H1 (cell line): ENCODE results near the gene PARP15.

ENCODE experiments used
- ASH2L ChIP-seq: fragments of 200-600, 300-600 bp; sonication (generic); IDR thresholded peaks from one replicate; pipeline ENCODE4 v1.7.1; 2017; ENCODE audit warnings: low read length
- BACH1 ChIP-seq: IDR thresholded peaks from 2 replicates; pipeline ENCODE4 v1.6.1; 2012; ENCODE audit warnings: low read length, improper control_type of control experiment
- CTCF ChIP-seq, 3 experiments: IDR thresholded peaks; 1 replicate in 2 of 3; 2 replicates in 1 of 3; pipeline versions ENCODE4 v1.5.1 to v1.6.1; 2011; ENCODE audit warnings: low read length in 3 of 3, mild to moderate bottlenecking in 3 of 3, inconsistent platforms in 2 of 3, low read depth in 1 of 3, moderate library complexity in 1 of 3; ENCODE audit not compliant: insufficient read depth in 1 of 3; ENCODE audit errors: control extremely low read depth in 1 of 3
- EZH2 ChIP-seq: fragments of 200-600 bp; sonication (generic); IDR thresholded peaks from 2 replicates; pipeline ENCODE4 v1.7.1; 2012; ENCODE audit warnings: low read depth, mild to moderate bottlenecking, moderate library complexity, low read length, inconsistent platforms; ENCODE audit not compliant: severe bottlenecking
- RXRA ChIP-seq: IDR thresholded peaks from 2 replicates; pipeline ENCODE4 v1.6.1; 2011; ENCODE audit warnings: low read depth, mild to moderate bottlenecking, low read length, moderate library complexity; ENCODE audit not compliant: insufficient read depth
- SP2 ChIP-seq: IDR thresholded peaks from 2 replicates; pipeline ENCODE4 v1.6.1; 2012; ENCODE audit warnings: mild to moderate bottlenecking, low read length, inconsistent platforms

DNA sequence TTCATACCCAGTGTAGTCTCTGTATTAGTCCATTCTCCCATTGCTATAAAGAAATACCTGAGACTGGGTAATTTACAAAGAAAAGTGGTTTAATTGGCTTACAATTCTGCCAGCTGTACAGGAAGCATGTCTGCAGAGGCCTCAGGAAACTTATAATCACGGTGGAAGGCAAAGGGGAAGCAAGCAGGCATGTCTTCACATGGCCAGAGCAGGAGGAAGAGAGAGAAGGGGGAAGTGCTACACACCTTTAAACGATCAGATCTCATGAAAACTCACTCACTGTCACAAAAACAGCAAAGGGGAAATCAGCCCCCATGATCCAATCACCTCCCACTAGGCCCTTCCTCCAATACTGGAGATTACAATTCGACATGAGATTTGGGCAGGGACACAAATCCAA, 96.9 kb downstream of the PARP15 start:
- TF ChIP-seq CTCF (IDR thresholded peaks at IDR 0.05; ENCODE audit: control extremely low read depth in 1 of 3, insufficient read depth in 1 of 3, low read depth in 1 of 3, low read length in 3 of 3) (no peak), EZH2 (no peak), RXRA (no peak), BACH1 (no peak), SP2 (no peak), ASH2L (no peak)
